Measurements from ENCODE around the gene TIAM2.

GRCh38 chr6:155301867-155302266, 306.8 kb downstream of the TIAM2 start:
- no peak for TF ChIP-seq CTCF (IDR thresholded peaks at IDR 0.05)
- TF ChIP-seq POLR2A (IDR thresholded peaks at IDR 0.05) = no peak

All from ovary (tissue), 3 donors.